Suprapubic skin (tissue), 4 donors: Measurements from ENCODE around the gene CALCOCO1. TPM values are rescaled to one million over a fixed set of nuclear protein-coding genes. Genes with fewer than 3 reads are reported as not detected.

Experiments used
- DNase-seq, 2 donors: peaks; one replicate each; pipeline ENCODE4 v3.0.0-alpha.2; 2019; ENCODE audit warnings: low spot score in 2 of 2
- H3K27ac ChIP-seq: fragments of 200-600 bp; sonication (generic); one replicate; pipeline ENCODE4 v1.5.1; 2019
- H3K27me3 ChIP-seq: fragments of 200-600 bp; sonication (generic); one replicate; pipeline ENCODE4 v1.5.1; 2019
- H3K36me3 ChIP-seq: fragments of 200-600 bp; sonication (generic); one replicate; pipeline ENCODE4 v1.5.1; 2019
- H3K4me1 ChIP-seq: fragments of 200-600 bp; sonication (generic); one replicate; pipeline ENCODE4 v1.5.1; 2019
- H3K4me3 ChIP-seq: fragments of 200-600 bp; sonication (generic); one replicate; pipeline ENCODE4 v1.5.1; 2019; ENCODE audit warnings: mild to moderate bottlenecking
- H3K9me3 ChIP-seq: fragments of 200-600 bp; sonication (generic); one replicate; pipeline ENCODE4 v1.5.1; 2019
- CTCF ChIP-seq, 2 donors: fragments of 200-600 bp in 1 of 2; fragments of 450-650 bp in 1 of 2; sonication (generic) in 1 of 2; IDR thresholded peaks; one replicate each; pipeline ENCODE4 v1.5.1; 2016 to 2019; ENCODE audit warnings: antibody characterized with exemption in 2 of 2, mild to moderate bottlenecking in 1 of 2, moderate library complexity in 1 of 2
- EP300 ChIP-seq: sonication (generic); formaldehyde crosslinking; IDR thresholded peaks from one replicate; pipeline ENCODE4 v1.6.1; 2017; ENCODE audit warnings: antibody characterized with exemption
- POLR2A ChIP-seq, 2 donors: fragments of 450-650 bp; IDR thresholded peaks; one replicate each; pipeline ENCODE4 v1.6.1; 2017; ENCODE audit warnings: antibody characterized with exemption in 2 of 2, mild to moderate bottlenecking in 2 of 2, moderate library complexity in 2 of 2
- POLR2AphosphoS5 ChIP-seq, 3 donors: sonication (generic); formaldehyde crosslinking; IDR thresholded peaks; one replicate each; pipeline ENCODE4 v1.6.1; 2017; ENCODE audit warnings: antibody characterized with exemption in 3 of 3
- WGBS: methylation state at CpG from one replicate; pipeline ENCODE4 v1.1.5; 2018; 5-methylcytosine and 5-hydroxymethylcytosine counted together
- total RNA-seq, 4 donors: library from RNA; depleted of rRNA; stranded (reverse); fragments of >200 nt; gene quantifications; one replicate each; pipeline ENCODE4 v1.1.0, GENCODE V29; 2016

CALCOCO1 gene
- total RNA-seq, 4 donors from 2014 or later, result 287 to 729 (median 317) TPM

GRCh38 chr12:53755893-53756292 lies 28.6 kb upstream of the CALCOCO1 start:
- Histone ChIP-seq H3K4me3 (no peak overlapping the region), H3K36me3 (no peaks in the 10 kb centered on the region), H3K27ac (no peak overlapping the region), H3K4me1 (peaks cover 27% of the 10 kb centered on the region), H3K9me3 (no peaks in the 10 kb centered on the region), H3K27me3 (peaks cover 28% of the 10 kb centered on the region)
- DNase-seq, result no peak
- TF ChIP-seq POLR2AphosphoS5 (IDR thresholded peaks at IDR 0.05) (no peak), EP300 (no peak), POLR2A (IDR thresholded peaks at IDR 0.05) (no peak), CTCF (IDR thresholded peaks at IDR 0.05) (no peak)
- WGBS, result 68% methylated on average over 3 of the region's 3 CpGs

- Histone ChIP-seq H3K4me1 (peaks cover 31% of the 10 kb centered on the region), H3K27ac (no peak overlapping the region), H3K4me3 (no peak overlapping the region), H3K27me3 (peaks cover 28% of the 10 kb centered on the region), H3K9me3 (no peaks in the 10 kb centered on the region), H3K36me3 (no peaks in the 10 kb centered on the region)
- no peak for TF ChIP-seq POLR2AphosphoS5 (IDR thresholded peaks at IDR 0.05)
- no peak for TF ChIP-seq CTCF (IDR thresholded peaks at IDR 0.05)
- WGBS, result 85% methylated on average over 4 of the region's 4 CpGs
- DNase-seq, result no peak
Measured at GRCh38 chr12:53755451-53755891, 28.2 kb upstream of the CALCOCO1 start.

- Histone ChIP-seq H3K27me3 (peaks cover 23% of the 10 kb centered on the region), H3K36me3 (no peaks in the 10 kb centered on the region), H3K4me3 (no peak overlapping the region), H3K4me1 (peaks cover 34% of the 10 kb centered on the region), H3K9me3 (no peaks in the 10 kb centered on the region), H3K27ac (no peak overlapping the region)
- no peak for DNase-seq
- WGBS, result 12% methylated on average over 4 of the region's 4 CpGs
- TF ChIP-seq POLR2A (IDR thresholded peaks at IDR 0.05), result no peak
- no peak for TF ChIP-seq POLR2AphosphoS5 (IDR thresholded peaks at IDR 0.05)
- no peak for TF ChIP-seq EP300
Measured at GRCh38 chr12:53754633-53755264, 27.5 kb upstream of the CALCOCO1 start.

GRCh38 chr12:53754188-53754585 lies 26.9 kb upstream of the CALCOCO1 start:
- H3K4me1 ChIP-seq, result peaks cover 34% of the 10 kb centered on the region
- H3K27ac ChIP-seq, result no peak overlapping the region
- no peak overlapping the region for H3K4me3 ChIP-seq
- TF ChIP-seq EP300 (no peak), POLR2A (IDR thresholded peaks at IDR 0.05) (no peak), CTCF (IDR thresholded peaks at IDR 0.05) (no peak), POLR2AphosphoS5 (IDR thresholded peaks at IDR 0.05) (no peak)
- peaks cover 18% of the 10 kb centered on the region for H3K27me3 ChIP-seq
- no peak for DNase-seq
- WGBS, result 55% methylated on average over 7 of the region's 7 CpGs
- no peaks in the 10 kb centered on the region for H3K36me3 ChIP-seq
- H3K9me3 ChIP-seq, result no peaks in the 10 kb centered on the region

GRCh38 chr12:53752621-53753020 lies 25.4 kb upstream of the CALCOCO1 start:
- TF ChIP-seq POLR2AphosphoS5 (IDR thresholded peaks at IDR 0.05), result no peak
- Histone ChIP-seq H3K4me3 (no peak overlapping the region), H3K36me3 (no peaks in the 10 kb centered on the region), H3K27me3 (peaks cover 24% of the 10 kb centered on the region), H3K9me3 (no peaks in the 10 kb centered on the region), H3K4me1 (peaks cover 34% of the 10 kb centered on the region), H3K27ac (no peak overlapping the region)
- WGBS, result 88% methylated on average over 3 of the region's 3 CpGs
- DNase-seq, result no peak

GRCh38 chr12:53752192-53752601 lies 24.9 kb upstream of the CALCOCO1 start:
- TF ChIP-seq EP300 (no peak), POLR2AphosphoS5 (IDR thresholded peaks at IDR 0.05) (no peak)
- H3K27me3 ChIP-seq, result peaks cover 28% of the 10 kb centered on the region
- 61% methylated on average over 13 of the region's 13 CpGs for WGBS
- H3K4me3 ChIP-seq, result peak overlapping the region; percentile 51
- no peak overlapping the region for H3K27ac ChIP-seq
- no peak for DNase-seq
- no peaks in the 10 kb centered on the region for H3K9me3 ChIP-seq
- peaks cover 33% of the 10 kb centered on the region for H3K4me1 ChIP-seq
- no peaks in the 10 kb centered on the region for H3K36me3 ChIP-seq
